OCI-M1 (cell line): Measurements from ENCODE around the gene EXOC2.

Experiments
- DNase-seq: peaks from one replicate; lab custom pipeline; 2025; lab: John Stamatoyannopoulos, UW

Gene EXOC2, protein sequence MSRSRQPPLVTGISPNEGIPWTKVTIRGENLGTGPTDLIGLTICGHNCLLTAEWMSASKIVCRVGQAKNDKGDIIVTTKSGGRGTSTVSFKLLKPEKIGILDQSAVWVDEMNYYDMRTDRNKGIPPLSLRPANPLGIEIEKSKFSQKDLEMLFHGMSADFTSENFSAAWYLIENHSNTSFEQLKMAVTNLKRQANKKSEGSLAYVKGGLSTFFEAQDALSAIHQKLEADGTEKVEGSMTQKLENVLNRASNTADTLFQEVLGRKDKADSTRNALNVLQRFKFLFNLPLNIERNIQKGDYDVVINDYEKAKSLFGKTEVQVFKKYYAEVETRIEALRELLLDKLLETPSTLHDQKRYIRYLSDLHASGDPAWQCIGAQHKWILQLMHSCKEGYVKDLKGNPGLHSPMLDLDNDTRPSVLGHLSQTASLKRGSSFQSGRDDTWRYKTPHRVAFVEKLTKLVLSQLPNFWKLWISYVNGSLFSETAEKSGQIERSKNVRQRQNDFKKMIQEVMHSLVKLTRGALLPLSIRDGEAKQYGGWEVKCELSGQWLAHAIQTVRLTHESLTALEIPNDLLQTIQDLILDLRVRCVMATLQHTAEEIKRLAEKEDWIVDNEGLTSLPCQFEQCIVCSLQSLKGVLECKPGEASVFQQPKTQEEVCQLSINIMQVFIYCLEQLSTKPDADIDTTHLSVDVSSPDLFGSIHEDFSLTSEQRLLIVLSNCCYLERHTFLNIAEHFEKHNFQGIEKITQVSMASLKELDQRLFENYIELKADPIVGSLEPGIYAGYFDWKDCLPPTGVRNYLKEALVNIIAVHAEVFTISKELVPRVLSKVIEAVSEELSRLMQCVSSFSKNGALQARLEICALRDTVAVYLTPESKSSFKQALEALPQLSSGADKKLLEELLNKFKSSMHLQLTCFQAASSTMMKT

DNA sequence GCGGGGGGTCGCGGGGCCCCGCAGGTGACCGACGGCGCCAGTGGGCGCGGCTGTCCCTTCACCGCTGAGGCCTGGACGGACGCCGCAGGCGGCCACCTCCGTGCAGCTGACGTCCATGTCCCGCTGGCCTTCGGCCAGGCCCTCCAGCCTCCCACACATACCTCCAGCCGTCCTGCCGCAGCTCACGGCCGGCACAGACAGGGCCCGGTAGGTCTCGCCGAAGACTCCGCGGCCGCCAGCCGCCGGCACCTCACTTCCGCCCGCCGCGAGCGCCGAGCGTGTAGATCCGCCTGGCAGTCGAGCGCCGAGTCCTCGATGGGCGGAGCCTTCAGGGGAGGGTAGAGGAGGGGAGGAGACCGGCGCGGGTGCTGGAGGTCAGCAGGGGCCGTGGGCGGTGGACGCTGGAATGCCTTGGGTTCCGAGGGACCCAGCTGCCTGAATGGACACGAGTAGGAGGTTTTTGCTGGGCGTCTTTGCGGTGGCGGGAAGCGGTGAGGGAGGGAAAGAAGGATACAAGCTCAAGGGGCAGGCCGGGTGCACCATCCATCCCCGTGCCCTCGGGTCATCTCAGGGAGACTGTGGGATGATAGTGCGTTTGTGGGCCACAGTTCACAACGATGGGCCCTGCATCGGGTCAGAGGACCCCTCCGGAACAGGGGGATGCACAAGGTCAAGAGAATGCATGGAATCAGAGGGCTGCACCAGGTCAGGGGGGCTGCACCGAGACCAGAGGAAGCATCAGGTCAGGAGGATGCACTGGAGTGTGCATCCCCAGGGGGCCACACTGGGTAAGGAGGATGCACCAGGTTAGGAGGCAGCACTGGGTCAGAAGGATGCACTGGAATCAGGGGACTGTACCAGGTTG, at the start of gene EXOC2:
Gene EXOC2 (minus strand): TSS at position 282 of the 865 bp plus-strand sequence. CDS start 55,321 bp downstream, outside the sequence.
- peak; percentile 92 for DNase-seq

GRCh38 chr6:741410-742339, 48.7 kb upstream of the EXOC2 start:
- DNase-seq = no peak

DNA sequence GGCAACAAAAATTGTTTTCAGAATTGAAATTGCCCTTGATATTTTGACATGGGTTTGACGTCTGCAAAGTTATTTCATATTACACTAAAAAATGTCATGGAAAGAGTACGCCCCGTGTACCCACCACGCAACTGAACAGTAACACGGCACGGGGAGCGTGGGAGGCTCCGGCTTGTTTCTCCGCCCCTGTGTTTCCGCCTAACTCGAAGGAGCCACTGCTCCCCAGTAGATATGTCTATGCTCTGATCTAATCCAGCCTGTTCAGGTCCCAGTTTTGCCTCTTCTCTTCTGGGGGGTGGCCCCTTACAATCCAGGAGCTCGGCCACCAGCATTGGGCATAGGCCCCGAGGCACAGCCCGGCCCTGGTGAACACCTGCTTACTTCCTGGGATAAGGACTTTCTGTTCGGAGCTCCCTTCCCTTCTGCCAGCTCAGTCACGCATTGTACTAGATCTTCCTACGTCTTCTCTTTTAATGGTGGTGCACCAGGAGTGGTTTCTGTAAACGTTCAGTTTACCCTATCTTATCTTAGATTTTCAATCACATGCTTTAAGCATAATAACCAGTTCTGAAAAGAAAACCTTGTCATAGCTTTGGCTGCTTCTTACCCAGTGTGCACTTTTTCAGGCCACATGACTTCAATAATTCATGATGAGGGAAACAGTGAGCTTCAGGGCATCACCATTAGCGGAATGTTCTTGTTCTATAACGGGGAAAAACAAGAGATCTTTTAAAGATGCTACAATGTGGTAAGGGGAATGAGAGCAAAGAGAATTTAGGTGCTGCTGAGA, 43.9 kb upstream of the EXOC2 start:
- no peak for DNase-seq

GRCh38 chr6:733431-734219, 40.7 kb upstream of the EXOC2 start:
- no peak for DNase-seq

DNA sequence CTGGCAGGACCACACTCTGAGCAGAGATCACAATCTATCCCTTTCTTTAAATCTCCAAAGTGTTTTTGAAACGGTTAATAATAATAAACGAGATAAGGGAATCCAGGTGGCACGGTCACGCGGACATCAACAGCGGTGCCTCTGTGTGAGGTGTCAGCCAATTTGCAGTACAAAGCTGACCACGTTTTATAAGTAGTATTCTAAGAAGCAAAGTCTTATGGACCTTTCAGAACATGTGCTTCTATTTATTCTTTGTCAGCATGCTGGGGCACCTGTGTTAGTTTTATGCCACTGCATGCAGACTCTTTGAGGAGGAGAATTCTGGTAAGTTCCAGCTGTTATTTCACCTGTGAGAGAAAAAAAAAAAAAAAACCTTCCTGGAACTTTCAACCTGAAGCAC, 39.0 kb upstream of the EXOC2 start:
- no peak for DNase-seq

DNA sequence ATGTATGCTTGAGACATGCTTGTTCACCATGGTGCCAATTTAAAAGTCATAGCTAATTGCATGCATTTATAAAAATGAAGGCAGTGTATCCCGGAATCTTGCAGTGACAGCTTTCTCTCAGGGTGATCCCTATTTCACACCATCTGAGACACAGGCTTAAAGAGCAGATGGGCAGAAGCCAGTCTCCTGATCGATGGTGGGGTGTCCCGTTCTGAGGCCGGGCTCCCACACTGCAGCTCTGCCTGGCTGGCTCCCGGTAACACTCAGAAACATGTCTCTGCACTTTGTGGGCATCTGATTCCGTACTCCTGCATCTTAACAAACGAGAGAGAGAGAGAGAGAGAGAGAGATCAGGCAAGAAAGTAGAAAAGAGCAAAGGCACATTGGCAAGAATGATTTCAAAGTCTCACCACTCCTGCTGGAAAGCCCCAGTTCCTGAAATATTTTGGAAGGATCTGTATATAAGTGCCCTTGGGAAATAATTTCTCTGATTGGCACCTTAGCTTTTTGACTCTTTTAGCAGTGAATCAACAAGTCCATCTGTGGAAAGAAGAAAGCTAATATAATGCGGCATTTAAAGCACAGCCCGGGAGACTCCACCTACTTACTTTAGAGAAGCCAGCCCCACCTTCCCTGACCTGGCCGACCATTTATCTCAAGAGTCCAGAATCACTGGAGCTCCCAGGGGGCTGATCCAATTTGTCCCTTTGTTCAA, 36.8 kb upstream of the EXOC2 start:
- DNase-seq = no peak

DNA sequence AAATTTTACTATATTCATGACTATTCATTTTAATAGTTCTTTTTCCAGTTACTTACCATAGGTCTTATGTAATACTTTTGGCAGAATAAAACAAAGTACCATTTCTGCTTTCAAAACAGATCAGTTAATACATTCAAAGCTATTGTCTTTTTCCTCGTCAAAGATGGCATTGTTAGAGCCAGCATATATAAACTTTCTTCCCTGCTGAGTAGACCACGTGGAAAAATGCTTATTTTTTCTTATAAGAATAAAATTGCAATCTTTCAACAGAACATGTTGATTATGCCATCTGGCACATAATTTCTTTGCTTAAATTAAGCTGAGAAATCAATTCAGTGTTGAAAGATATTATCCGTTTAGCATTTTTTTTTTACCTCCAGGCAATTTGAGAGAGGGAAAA, 34.9 kb upstream of the EXOC2 start:
- DNase-seq = no peak

DNA sequence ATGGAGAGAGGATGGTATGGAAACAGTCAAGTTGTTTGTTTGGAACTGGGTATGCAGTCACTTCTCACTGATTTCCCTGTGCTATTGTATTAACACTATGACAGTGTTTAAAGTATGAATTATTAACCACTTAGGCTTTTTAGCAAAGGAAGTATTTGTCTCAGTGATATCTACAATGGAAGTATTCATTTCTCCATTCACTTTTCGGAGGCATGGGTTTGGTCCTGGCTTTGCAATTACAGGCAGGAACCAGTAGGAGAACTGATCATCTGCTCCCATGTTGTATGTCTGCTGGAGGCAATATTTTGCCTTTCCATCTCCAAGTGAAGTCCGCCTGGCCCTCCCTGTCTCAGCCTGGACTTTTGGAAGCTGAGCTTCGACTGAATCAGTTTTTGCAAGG, 30.6 kb upstream of the EXOC2 start:
- no peak for DNase-seq

- peak; percentile 30 for DNase-seq
Observed at GRCh38 chr6:722608-723007, 29.7 kb upstream of the EXOC2 start.

DNA sequence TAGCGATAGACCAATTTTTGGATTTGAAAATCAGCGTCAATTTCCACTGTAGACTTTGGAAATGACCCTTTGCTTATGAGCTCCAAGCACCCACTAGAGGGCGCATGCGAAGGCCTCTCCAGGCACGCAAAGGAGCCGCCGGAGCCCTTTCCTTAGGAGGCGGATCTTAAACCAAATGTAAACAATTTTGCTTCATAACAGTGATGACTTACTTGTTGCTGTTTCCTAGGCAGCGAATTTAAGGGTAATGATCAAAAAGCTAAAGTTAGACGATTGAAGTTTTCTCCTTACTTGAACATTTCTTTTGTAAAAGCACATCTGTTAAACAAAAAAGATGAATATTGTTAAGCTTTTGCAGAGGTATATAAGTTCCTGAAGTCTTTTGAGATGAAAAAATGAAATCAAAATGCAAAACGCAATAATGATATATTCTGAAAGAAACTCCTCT, 29.2 kb upstream of the EXOC2 start:
- DNase-seq = peak; percentile 88

DNA sequence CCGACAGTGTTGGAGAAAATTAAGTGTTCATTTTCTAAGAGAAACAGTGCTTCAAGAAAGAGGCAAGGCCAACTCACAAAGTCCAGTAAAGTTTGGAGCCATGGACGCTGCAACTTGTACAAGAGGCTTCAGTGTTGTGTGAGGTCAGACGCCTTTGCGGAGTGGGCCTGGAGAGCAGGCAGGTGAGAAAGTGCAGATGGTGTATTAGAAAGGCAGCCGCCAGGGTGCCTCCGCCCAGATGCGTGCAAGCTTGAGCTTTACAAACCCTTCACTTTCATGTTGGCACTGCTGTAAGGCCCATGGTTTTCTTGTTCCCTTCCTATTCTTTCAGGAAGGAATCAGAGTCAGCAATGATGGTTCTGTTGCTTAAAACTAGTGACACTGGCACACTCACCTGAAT, 25.4 kb upstream of the EXOC2 start:
- DNase-seq = no peak

DNA sequence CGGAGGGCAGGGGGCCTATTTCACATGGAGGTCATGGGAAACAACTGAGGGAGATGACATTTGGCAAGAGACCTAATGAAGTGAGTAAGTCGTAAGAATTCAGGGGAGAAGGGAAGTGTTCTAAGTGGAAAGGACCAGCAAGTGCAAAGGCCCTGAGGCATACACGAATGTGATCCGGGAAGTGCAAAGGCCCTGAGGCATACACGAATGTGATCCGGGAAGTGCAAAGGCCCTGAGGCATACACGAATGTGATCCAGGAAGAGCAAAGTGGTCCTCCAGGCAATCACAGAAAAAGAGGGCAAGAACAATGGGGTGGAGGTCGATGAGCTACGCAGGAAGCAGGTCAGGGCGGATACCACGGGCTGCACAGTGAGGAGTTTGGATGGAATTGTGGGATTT, 24.2 kb upstream of the EXOC2 start:
- no peak for DNase-seq

DNA sequence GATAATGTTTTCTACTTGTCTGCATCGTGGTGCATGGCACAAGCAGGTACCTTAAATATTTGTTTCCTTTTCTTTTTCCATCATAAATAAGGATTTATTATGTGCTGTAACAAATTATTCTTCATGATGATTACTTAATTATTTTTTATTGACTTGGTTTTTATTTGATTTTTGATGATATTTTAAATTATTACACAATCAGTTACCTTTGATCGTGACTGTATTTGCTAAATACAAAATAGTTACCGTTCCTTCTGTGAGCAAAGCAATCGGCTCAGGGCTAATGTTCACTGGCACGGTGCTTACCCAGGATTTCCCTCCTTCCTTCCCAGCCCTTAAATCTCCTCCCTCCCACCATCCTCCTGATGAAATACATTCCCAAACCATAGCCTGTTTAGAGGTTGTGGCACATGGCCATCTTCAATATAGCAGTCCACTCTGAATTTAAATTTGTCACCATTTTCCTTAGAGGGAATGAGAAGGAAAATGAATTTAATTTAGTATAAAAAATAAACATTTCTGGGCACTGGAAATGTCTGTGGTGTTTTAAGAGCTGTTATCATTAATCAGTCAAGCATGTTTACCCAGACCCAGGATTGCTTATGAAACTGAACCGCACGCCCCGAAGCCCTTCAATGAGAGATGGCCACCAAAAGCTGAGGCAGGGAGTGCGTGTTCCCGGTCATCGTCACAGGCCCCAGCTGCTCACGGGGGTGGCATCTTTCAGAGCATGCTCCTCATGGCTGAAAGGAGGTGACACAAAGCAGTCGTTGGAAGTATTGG, 23.0 kb upstream of the EXOC2 start:
- no peak for DNase-seq

GRCh38 chr6:714100-714499, 21.2 kb upstream of the EXOC2 start:
- no peak for DNase-seq

DNA sequence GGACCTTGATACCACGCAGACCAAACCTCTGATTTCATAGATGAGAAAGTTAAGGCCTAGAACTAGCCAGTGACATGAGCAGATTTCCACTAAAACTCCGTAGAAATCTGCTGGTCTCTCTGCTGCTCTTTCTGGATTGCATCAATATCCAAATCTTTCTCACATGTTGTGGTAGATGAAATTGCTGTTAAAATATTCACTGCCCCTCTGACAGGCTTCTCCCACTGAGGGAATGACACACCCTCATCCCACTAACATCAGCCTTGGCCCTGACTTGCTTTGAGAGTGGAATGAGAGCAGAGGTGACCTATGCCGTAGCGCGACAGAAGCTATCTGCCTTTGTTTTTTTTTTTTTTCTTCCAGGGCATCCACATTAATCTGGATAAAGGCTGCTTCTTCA, 20.4 kb upstream of the EXOC2 start:
- no peak for DNase-seq

DNA sequence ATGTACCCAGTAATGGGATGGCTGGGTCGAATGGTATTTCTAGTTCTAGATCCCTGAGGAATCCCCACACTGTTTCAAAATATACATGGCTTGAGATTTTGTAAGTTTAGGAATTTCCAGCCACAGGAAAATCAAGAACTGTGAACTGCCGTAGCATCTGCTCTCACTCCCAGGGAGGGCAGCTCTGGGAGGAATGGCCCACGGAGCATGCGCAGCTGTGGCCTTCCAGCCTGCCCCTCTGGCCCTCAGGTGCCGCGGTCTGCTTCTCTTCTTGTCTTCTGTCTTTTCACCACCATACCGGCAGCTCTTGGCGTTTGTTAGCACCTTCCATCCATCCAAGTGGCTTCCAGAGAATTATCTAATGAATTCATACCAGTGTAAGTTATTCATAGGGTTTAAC, 19.9 kb upstream of the EXOC2 start:
- DNase-seq = no peak

DNA sequence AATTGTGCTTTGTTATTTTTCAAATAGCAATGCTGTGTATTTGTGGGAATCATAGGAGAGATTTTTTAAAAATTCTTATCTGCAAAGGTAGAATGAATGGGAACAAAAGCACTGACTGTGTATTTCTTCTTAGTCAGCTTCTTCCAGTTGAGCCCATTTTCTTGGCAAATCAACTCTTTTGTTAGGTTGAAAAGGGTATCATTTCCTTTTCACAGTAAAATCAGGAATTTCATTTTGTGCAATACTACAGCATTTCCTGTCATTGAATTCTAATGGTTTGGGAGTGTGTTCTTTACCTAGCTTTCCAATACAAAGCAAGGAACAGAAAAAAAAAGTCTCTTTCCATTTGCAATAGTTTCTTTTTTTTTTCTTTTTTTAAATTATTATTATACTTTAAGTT, 19.0 kb upstream of the EXOC2 start:
- no peak for DNase-seq
